K562 (cell line): ENCODE data around the gene ARHGAP26. TPM values are rescaled to one million over a fixed set of nuclear protein-coding genes. Genes with fewer than 3 reads are reported as not detected.

ENCODE experiments used
- ATAC-seq: fragments of 200-7000 bp; cut with Tn5 transposase; 3 replicates; pipeline ENCODE4 v1.9.1; 2020; ENCODE audit warnings: moderate library complexity
- BruUV-seq: library from RNA; stranded (reverse); fragments of 400-500 nt; replicated peaks from 2 replicates; lab custom pipeline; 2021; lab: Mats Ljungman, UMichigan
- CTCF ChIA-PET: fragments of 300-600 bp; formaldehyde crosslinking; extraction: SDS; loops from one replicate; lab custom pipeline; 2021; ENCODE audit warnings: low intra/inter-chr PET ratio; lab: Yijun Ruan, JAX
- POLR2A ChIA-PET: fragments of 300-600, 350-650 bp; sonication (Branson Sonifier 250); formaldehyde crosslinking; extraction: SDS; loops from one replicate; lab custom pipeline; 2021; ENCODE audit warnings: antibody characterized with exemption, inconsistent platforms; lab: Yijun Ruan, JAX
- DNase-seq, 4 experiments: peaks; one replicate each; pipeline versions ENCODE4 v3.0.0 to v3.0.0-alpha.2; 2011 to 2018; ENCODE audit warnings: low spot score in 3 of 4, mixed read lengths in 3 of 4; ENCODE audit errors: extremely low read depth in 1 of 4
- FAIRE-seq: peaks from 2 replicates; lab custom pipeline; 2011; peaks lifted over from hg19 to GRCh38; lab: Jason Lieb, UNC
- H2AFZ ChIP-seq: 2 replicates; pipeline ENCODE4 v1.6.0; 2011; ENCODE audit warnings: low read depth, low read length, control low read depth, inconsistent platforms
- H3K27ac ChIP-seq: fragments of 200-600 bp; 3 replicates; pipeline ENCODE4 v1.8.0; 2011; ENCODE audit warnings: low read depth, mild to moderate bottlenecking, control low read depth, inconsistent platforms, low read length, moderate library complexity, mixed read lengths; ENCODE audit errors: extremely low read depth
- H3K27me3 ChIP-seq, 2 experiments: fragments of 300-600 bp in 1 of 2; 2 replicates in 1 of 2; 3 replicates in 1 of 2; pipeline versions ENCODE4 v1.6.0 to v1.8.0; 2011; ENCODE audit warnings: inconsistent platforms in 2 of 2, low read length in 2 of 2, mild to moderate bottlenecking in 1 of 2, mixed read lengths in 1 of 2, moderate library complexity in 1 of 2; ENCODE audit not compliant: control insufficient read depth in 2 of 2, insufficient read depth in 2 of 2
- H3K36me3 ChIP-seq: fragments of 300-600 bp; 3 replicates; pipeline ENCODE4 v1.8.0; 2011; ENCODE audit warnings: mild to moderate bottlenecking, low read length, inconsistent platforms; ENCODE audit not compliant: control insufficient read depth, insufficient read depth
- H3K4me1 ChIP-seq, 2 experiments: fragments of 200-600 bp in 1 of 2; replicated peaks in 1 of 2; 2 replicates in 1 of 2; 3 replicates in 1 of 2; pipeline versions ENCODE4 v1.5.1 to v1.8.0; 2011; ENCODE audit warnings: inconsistent platforms in 2 of 2, low read length in 2 of 2, mild to moderate bottlenecking in 1 of 2, mixed read lengths in 1 of 2, moderate library complexity in 1 of 2; ENCODE audit not compliant: control insufficient read depth in 2 of 2, insufficient read depth in 2 of 2
- H3K4me2 ChIP-seq: 2 replicates; pipeline ENCODE4 v1.6.1; 2011; ENCODE audit warnings: low read length, control low read depth, inconsistent platforms, mixed read lengths; ENCODE audit not compliant: insufficient read depth
- H3K4me3 ChIP-seq: fragments of 200-600 bp; sonication (generic), shearing (Covaris generic); 2 replicates; pipeline ENCODE4 v1.5.1; 2016; ENCODE audit warnings: control low read depth, inconsistent platforms
- H3K79me2 ChIP-seq: fragments of 200-600 bp; 3 replicates; pipeline ENCODE4 v1.8.0; 2011; ENCODE audit warnings: low read length, inconsistent platforms; ENCODE audit not compliant: control insufficient read depth, insufficient read depth
- H3K9ac ChIP-seq, 2 experiments: 2 replicates each; pipeline versions ENCODE4 v1.6.0 to v1.6.1; 2011; ENCODE audit warnings: low read depth in 2 of 2, low read length in 2 of 2, control low read depth in 1 of 2, inconsistent platforms in 1 of 2, mild to moderate bottlenecking in 1 of 2, mixed read lengths in 1 of 2; ENCODE audit not compliant: insufficient read depth in 1 of 2
- H3K9me1 ChIP-seq: one replicate; pipeline ENCODE4 v1.6.0; 2011; ENCODE audit warnings: inconsistent platforms, mild to moderate bottlenecking, low read length, moderate library complexity; ENCODE audit not compliant: control insufficient read depth, insufficient read depth
- H3K9me3 ChIP-seq: replicated peaks from 2 replicates; pipeline ENCODE4 v1.5.1; 2011; ENCODE audit warnings: low read depth, low read length, inconsistent platforms; ENCODE audit not compliant: control insufficient read depth, insufficient read depth
- H4K20me1 ChIP-seq: replicated peaks from 2 replicates; pipeline ENCODE4 v1.6.1; 2011; ENCODE audit warnings: low read length, inconsistent platforms, mixed read lengths; ENCODE audit not compliant: control insufficient read depth, insufficient read depth
- BDP1 ChIP-seq: IDR thresholded peaks from 3 replicates; pipeline ENCODE4 v1.6.1; 2011; ENCODE audit not compliant: insufficient read length, insufficient read depth
- CBFA2T2 ChIP-seq: fragments of 450-650 bp; conservative IDR thresholded peaks from 2 replicates; pipeline ENCODE4 v1.6.1; 2017; ENCODE audit warnings: mild to moderate bottlenecking
- CREM ChIP-seq: IDR thresholded peaks from 2 replicates; pipeline ENCODE4 v1.6.1; 2014; ENCODE audit warnings: antibody characterized with exemption, low read depth
- DDX20 ChIP-seq: fragments of 450-650 bp; IDR thresholded peaks from 2 replicates; pipeline ENCODE4 v1.6.1; 2016; ENCODE audit warnings: missing genetic modification characterization, low read depth, mild to moderate bottlenecking, missing compliant biosample characterization, moderate library complexity
- EWSR1 ChIP-seq: fragments of 450-650 bp; IDR thresholded peaks from 2 replicates; pipeline ENCODE4 v1.6.1; 2018; ENCODE audit warnings: borderline replicate concordance, mild to moderate bottlenecking, low read depth, moderate library complexity; ENCODE audit not compliant: partially characterized antibody
- GABPA ChIP-seq: fragments of 200-800 bp; sonication (Bioruptor generic); conservative IDR thresholded peaks from 2 replicates; pipeline ENCODE4 v1.6.1; 2016; ENCODE audit warnings: low read depth, missing genetic modification characterization, missing compliant biosample characterization
- HSF4 ChIP-seq: fragments of 250-450 bp; sonication (Bioruptor Pico); IDR thresholded peaks from 2 replicates; pipeline ENCODE4 v2.1.2; 2022; ENCODE audit warnings: mild to moderate bottlenecking, moderate library complexity, borderline replicate concordance
- MLLT1 ChIP-seq, 2 experiments: fragments of 450-650 bp; IDR thresholded peaks; 2 replicates each; pipeline ENCODE4 v1.6.1; 2016
- NR2C1 ChIP-seq, 2 experiments: fragments of 450-650 bp; IDR thresholded peaks; 2 replicates each; pipeline ENCODE4 v1.6.1; 2017; ENCODE audit warnings: mild to moderate bottlenecking in 2 of 2, antibody characterized with exemption in 1 of 2, inconsistent platforms in 1 of 2, missing compliant biosample characterization in 1 of 2, missing genetic modification characterization in 1 of 2
- PTBP1 ChIP-seq: fragments of 200-400 bp; formaldehyde crosslinking; IDR thresholded peaks from 2 replicates; pipeline ENCODE4 v1.6.1; 2017; ENCODE audit warnings: low read depth, low read length
- SMARCC2 ChIP-seq: fragments of 450-650 bp; IDR thresholded peaks from 2 replicates; pipeline ENCODE4 v1.6.1; 2017; ENCODE audit warnings: antibody characterized with exemption, moderate library complexity, mild to moderate bottlenecking, low read depth
- SNRNP70 ChIP-seq: fragments of 200-400 bp; formaldehyde crosslinking; optimal IDR thresholded peaks from 2 replicates; pipeline ENCODE3; 2017; ENCODE audit warnings: low read depth, low read length
- ZBTB34 ChIP-seq: fragments of 250-450 bp; sonication (Bioruptor Pico); IDR thresholded peaks from 2 replicates; pipeline ENCODE4 v1.8.0; 2021; ENCODE audit warnings: mild to moderate bottlenecking, moderate library complexity
- ZNF143 ChIP-seq: sonication (generic); formaldehyde crosslinking; IDR thresholded peaks from 2 replicates; pipeline ENCODE4 v1.9.0; 2022; ENCODE audit warnings: mild to moderate bottlenecking, missing genetic modification reagents
- ZNF354B ChIP-seq: fragments of 250-450 bp; sonication (Bioruptor Pico); IDR thresholded peaks from 2 replicates; pipeline ENCODE4 v1.4.0; 2020
- ZNF561 ChIP-seq: fragments of 450-650 bp; formaldehyde crosslinking; conservative IDR thresholded peaks from 2 replicates; pipeline ENCODE4 v1.4.0; 2020; ENCODE audit warnings: mild to moderate bottlenecking, moderate library complexity
- WGBS: fragments of 100-300 bp; shearing (Covaris generic); methylation state at CpG from one replicate; pipeline ENCODE4 v1.1.6; 2016; ENCODE audit warnings: low coverage, mixed read lengths; ENCODE audit not compliant: insufficient coverage; ENCODE audit errors: missing lambda C conversion rate; 5-methylcytosine and 5-hydroxymethylcytosine counted together
- in situ Hi-C: fragments of 300-500 bp; cut with MboI; formaldehyde crosslinking; loops from 4 replicates; pipeline ENCODE4 v1.15.0; 2018; ENCODE audit warnings: inconsistent platforms, mixed read lengths
- intact Hi-C: fragments of 100-400 bp; cut with micrococcal nuclease; formaldehyde crosslinking; loops from 2 replicates; pipeline ENCODE4 v1.14.2; 2022
- polyA plus RNA-seq, 8 experiments: library from polyadenylated mRNA; depleted of rRNA in 4 of 8; stranded (reverse) in 5 of 8; unstranded in 3 of 8; fragments of >200 nt; fragmentation: Nextera tagmentation in 2 of 8; fragmentation: Illumina TruSeq in 1 of 8; extraction: Ambion mirVana in 2 of 8; extraction: Trizol in 1 of 8; gene quantifications; 2 replicates each; pipeline versions ENCODE4 v1.2.1 to v1.2.3, GENCODE V29; 2011 to 2014; ENCODE audit warnings: inconsistent platforms in 1 of 8, missing spikeins in 1 of 8
- total RNA-seq, 7 experiments: library from RNA; depleted of rRNA in 6 of 7; stranded (reverse); fragments of >200 nt in 6 of 7; fragmentation: Illumina TruSeq in 2 of 7; extraction: Trizol in 2 of 7; gene quantifications; 2 replicates each; pipeline versions ENCODE4 v1.2.1 to v1.2.3, GENCODE V29; 2011 to 2021; ENCODE audit warnings: low replicate concordance in 1 of 7
- TF ChIP-seq, protein P1 (sequence below): sonication (generic); formaldehyde crosslinking; IDR thresholded peaks from 2 replicates; pipeline ENCODE4 v1.8.1; 2023; ENCODE audit warnings: mild to moderate bottlenecking, missing genetic modification reagents, moderate library complexity

The ARHGAP26 gene
- total and polyA plus RNA-seq, 9 of the 15 experiments (the other 6 are each of a cell fraction or from before 2014, with no cell fraction given): 0.13 to 1.1 (median 0.55) TPM

DNA sequence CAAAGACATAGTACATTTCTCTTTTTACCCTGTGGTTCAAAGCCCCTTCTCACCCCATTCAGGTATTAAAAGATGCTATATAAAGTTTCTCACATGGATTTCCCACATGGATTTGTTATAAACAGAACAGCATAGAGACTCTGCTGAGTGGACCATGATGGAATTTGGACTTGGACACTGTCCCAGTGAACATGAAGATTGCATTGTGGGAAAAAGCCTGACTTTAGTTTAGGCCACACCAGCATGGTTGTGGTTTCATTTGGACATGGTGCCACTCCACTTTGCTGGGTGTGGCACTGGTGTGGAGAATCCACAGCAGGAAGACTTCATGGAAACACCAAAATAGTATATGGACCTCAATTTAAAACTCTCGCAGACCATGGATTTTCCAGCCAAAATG, 124.6 kb downstream of the ARHGAP26 start:
- ChIA-PET POLR2A (no interaction called here), CTCF (no interaction called here)
- Histone ChIP-seq H3K9me3 (no peaks in the 10 kb centered on the region), H3K27me3 (peaks cover 3 to 4% of the 10 kb centered on the region in 2 experiments; a peak in 3 of 5 replicates), H3K4me3 (no peak overlapping the region), H3K9ac (no peak overlapping the region), H3K27ac (no peak overlapping the region), H2AFZ (no peak overlapping the region), H3K36me3 (no peaks in the 10 kb centered on the region), H3K9me1 (no peaks in the 10 kb centered on the region), H3K4me1 (no peaks in the 10 kb centered on the region), H4K20me1 (no peaks in the 10 kb centered on the region), H3K79me2 (no peaks in the 10 kb centered on the region), H3K4me2 (no peak overlapping the region)
- intact Hi-C loops: no loop called here
- ATAC-seq (no peak), DNase-seq (no peak), FAIRE-seq (no peak)
- 0% methylated on average over 1 of the region's 1 CpG for WGBS
- in situ Hi-C loops: no loop called here
- no TSS peak for BruUV-seq
- TF ChIP-seq GABPA (tag) (no peak), EWSR1 (no peak), SMARCC2 (no peak), NR2C1 (IDR thresholded peaks at IDR 0.05) (no peak), NR2C1 (tag; IDR thresholded peaks at IDR 0.05) (no peak), ZNF354B (no peak), CBFA2T2 (no peak), SNRNP70 (no peak), ZNF143 (CRISPR knock-in tag) (no peak), BDP1 (no peak), PTBP1 (no peak), CREM (no peak), HSF4 (CRISPR knock-in tag) (no peak), DDX20 (tag) (no peak), ZBTB34 (CRISPR knock-in tag) (no peak), MLLT1 (IDR thresholded peaks at IDR 0.05) (no peak), ZNF561 (no peak)
- TF ChIP-seq, protein P1, sequence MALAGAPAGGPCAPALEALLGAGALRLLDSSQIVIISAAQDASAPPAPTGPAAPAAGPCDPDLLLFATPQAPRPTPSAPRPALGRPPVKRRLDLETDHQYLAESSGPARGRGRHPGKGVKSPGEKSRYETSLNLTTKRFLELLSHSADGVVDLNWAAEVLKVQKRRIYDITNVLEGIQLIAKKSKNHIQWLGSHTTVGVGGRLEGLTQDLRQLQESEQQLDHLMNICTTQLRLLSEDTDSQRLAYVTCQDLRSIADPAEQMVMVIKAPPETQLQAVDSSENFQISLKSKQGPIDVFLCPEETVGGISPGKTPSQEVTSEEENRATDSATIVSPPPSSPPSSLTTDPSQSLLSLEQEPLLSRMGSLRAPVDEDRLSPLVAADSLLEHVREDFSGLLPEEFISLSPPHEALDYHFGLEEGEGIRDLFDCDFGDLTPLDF: no peak
